ENCODE results near the gene HTATIP2.
A peak's percentile ranks its signal among the peaks of the same experiment; 100 is the strongest.

Gene HTATIP2

GRCh38 chr11:20387261-20388095, 24.0 kb downstream of the HTATIP2 start, which contains the start of gene PRMT3:
TSS of gene PRMT3 (plus strand) at chr11:20387716. CDS start at chr11:20387747, 31 bp downstream.
- Histone ChIP-seq H2AFZ (ENCODE audit: low read length) (peak within 1 kb of the TSS; percentile 90), H3K4me1 (ENCODE audit: low read length) (peaks cover 7% of the 10 kb centered on the region; the same call in 1 of the 2 replicates), H3K9me3 (replicated peaks; ENCODE audit: insufficient read depth, low read length) (no peaks in the 10 kb centered on the region), H3K36me3 (replicated peaks; ENCODE audit: insufficient read depth, low read length) (no peaks in the 10 kb centered on the region), H4K20me1 (ENCODE audit: insufficient read depth, low read length) (no peaks in the 10 kb centered on the region), H3K4me2 (ENCODE audit: low read depth, low read length) (peak within 1 kb of the TSS; percentile 92), H3K4me3 (ENCODE audit: low read length) (peak within 1 kb of the TSS; percentile 93), H3K79me2 (ENCODE audit: low read length) (peaks cover 17% of the 10 kb centered on the region), H3K27me3 (replicated peaks; ENCODE audit: insufficient read depth, low read length) (no peaks in the 10 kb centered on the region), H3K27ac (ENCODE audit: low read length) (peak within 1 kb of the TSS; percentile 95), H3K9ac (ENCODE audit: low read length) (peak within 1 kb of the TSS; percentile 96), H3K9me2 (replicated peaks; ENCODE audit: insufficient read depth, low read length) (no peaks in the 10 kb centered on the region), H3F3A (ENCODE audit: insufficient read depth, low read length) (peaks cover 3% of the 10 kb centered on the region; the same call in 1 of the 2 replicates)
- DNase-seq: peak; percentile 97
- TF ChIP-seq CTCF (IDR thresholded peaks at IDR 0.05; ENCODE audit: low read length): 0 out of 2 replicates have a peak, but pooled peaks have one; percentile 3
- no peak for TF ChIP-seq EZH2 (optimal IDR thresholded peaks at IDR 0.05; ENCODE audit: low read depth, low read length)

GRCh38 chr11:20388096-20389055, 24.9 kb downstream of the HTATIP2 start:
- H3K4me2 ChIP-seq (ENCODE audit: low read depth, low read length): peak overlapping the region; percentile 92
- peaks cover 3% of the 10 kb centered on the region; the same call in 1 of the 2 replicates for H3F3A ChIP-seq (ENCODE audit: insufficient read depth, low read length)
- H3K9ac ChIP-seq (ENCODE audit: low read length): peak overlapping the region; percentile 96
- peak overlapping the region; percentile 95 for H3K27ac ChIP-seq (ENCODE audit: low read length)
- H3K27me3 ChIP-seq (replicated peaks; ENCODE audit: insufficient read depth, low read length): no peaks in the 10 kb centered on the region
- TF ChIP-seq EZH2 (optimal IDR thresholded peaks at IDR 0.05; ENCODE audit: low read depth, low read length) (no peak), CTCF (IDR thresholded peaks at IDR 0.05; ENCODE audit: low read length) (no peak), EZH2phosphoT487 (IDR thresholded peaks at IDR 0.05; ENCODE audit: low read length) (no peak)
- H3K9me3 ChIP-seq (replicated peaks; ENCODE audit: insufficient read depth, low read length): no peaks in the 10 kb centered on the region
- no peaks in the 10 kb centered on the region for H3K9me2 ChIP-seq (replicated peaks; ENCODE audit: insufficient read depth, low read length)
- H4K20me1 ChIP-seq (ENCODE audit: insufficient read depth, low read length): no peaks in the 10 kb centered on the region
- H3K4me1 ChIP-seq (ENCODE audit: low read length): peaks cover 7% of the 10 kb centered on the region; the same call in 1 of the 2 replicates
- peak overlapping the region; percentile 93 for H3K4me3 ChIP-seq (ENCODE audit: low read length)
- H3K79me2 ChIP-seq (ENCODE audit: low read length): peaks cover 17% of the 10 kb centered on the region
- peak overlapping the region; percentile 90 for H2AFZ ChIP-seq (ENCODE audit: low read length)
- peak; percentile 31 for DNase-seq
- H3K36me3 ChIP-seq (replicated peaks; ENCODE audit: insufficient read depth, low read length): no peaks in the 10 kb centered on the region

- Histone ChIP-seq H3K9me2 (replicated peaks; ENCODE audit: insufficient read depth, low read length) (no peaks in the 10 kb centered on the region), H3K79me2 (ENCODE audit: low read length) (no peaks in the 10 kb centered on the region), H3K36me3 (replicated peaks; ENCODE audit: insufficient read depth, low read length) (no peaks in the 10 kb centered on the region; the same call in 1 of the 2 replicates), H4K20me1 (ENCODE audit: insufficient read depth, low read length) (no peaks in the 10 kb centered on the region), H3K4me3 (ENCODE audit: low read length) (no peak overlapping the region), H3K9ac (ENCODE audit: low read length) (no peak overlapping the region), H3F3A (ENCODE audit: insufficient read depth, low read length) (peaks cover 3% of the 10 kb centered on the region; the same call in 1 of the 2 replicates), H3K4me1 (ENCODE audit: low read length) (no peaks in the 10 kb centered on the region), H2AFZ (ENCODE audit: low read length) (no peak overlapping the region), H3K9me3 (replicated peaks; ENCODE audit: insufficient read depth, low read length) (no peaks in the 10 kb centered on the region), H3K27me3 (replicated peaks; ENCODE audit: insufficient read depth, low read length) (no peaks in the 10 kb centered on the region), H3K4me2 (ENCODE audit: low read depth, low read length) (no peak overlapping the region), H3K27ac (ENCODE audit: low read length) (no peak overlapping the region)
- TF ChIP-seq EZH2 (optimal IDR thresholded peaks at IDR 0.05; ENCODE audit: low read depth, low read length): no peak
- TF ChIP-seq EZH2phosphoT487 (IDR thresholded peaks at IDR 0.05; ENCODE audit: low read length): no peak
- TF ChIP-seq CTCF (IDR thresholded peaks at IDR 0.05; ENCODE audit: low read length): peak; percentile 62
- peak; percentile 68 for DNase-seq
Observed at GRCh38 chr11:20397281-20397680, 33.8 kb downstream of the HTATIP2 start.

All from MM.1S (cell line).